SK-N-DZ (cell line): ENCODE results near the gene RANBP17.
"Not testable (repeated sequence)": the region's sequence is repeated elsewhere in the genome, so short reads cannot be mapped to it uniquely, and the experiment has no call there.

ENCODE experiments used
- DNase-seq: peaks from one replicate; pipeline ENCODE4 v3.0.0-alpha.2; 2015; ENCODE audit warnings: low spot score

The RANBP17 gene

GRCh38 chr5:170941788-170942187, 80.0 kb downstream of the RANBP17 start:
- DNase-seq = no peak

GRCh38 chr5:170945275-170945674, 83.5 kb downstream of the RANBP17 start:
- DNase-seq = no peak

GRCh38 chr5:170960567-170960966, 98.7 kb downstream of the RANBP17 start:
- peak; percentile 50 for DNase-seq

GRCh38 chr5:170963521-170963920, 101.7 kb downstream of the RANBP17 start:
- DNase-seq = no peak

- DNase-seq = no peak
These were observed 112.6 kb downstream of the RANBP17 start for GRCh38 chr5:170974461-170974860.

- not testable (repeated sequence) for DNase-seq
These were observed 118.4 kb downstream of the RANBP17 start for GRCh38 chr5:170980261-170980660.

- DNase-seq = no peak
These were observed 123.7 kb downstream of the RANBP17 start for GRCh38 chr5:170985486-170985885.

- DNase-seq = peak; percentile 29
These were observed 124.8 kb downstream of the RANBP17 start for GRCh38 chr5:170986598-170986997.

GRCh38 chr5:170993476-170993875, 131.7 kb downstream of the RANBP17 start:
- DNase-seq = no peak

- DNase-seq = no peak
These were observed 148.3 kb downstream of the RANBP17 start for GRCh38 chr5:171010086-171010485.

GRCh38 chr5:171010816-171011215, 149.0 kb downstream of the RANBP17 start:
- no peak for DNase-seq

GRCh38 chr5:171023508-171023907, 161.7 kb downstream of the RANBP17 start:
- DNase-seq = no peak

GRCh38 chr5:171024084-171024483, 162.3 kb downstream of the RANBP17 start:
- DNase-seq = no peak

GRCh38 chr5:171029401-171029800, 167.6 kb downstream of the RANBP17 start:
- no peak for DNase-seq

- DNase-seq = no peak
These were observed 170.2 kb downstream of the RANBP17 start for GRCh38 chr5:171031977-171032376.

GRCh38 chr5:171032435-171032973, 170.7 kb downstream of the RANBP17 start:
- no peak for DNase-seq

- not testable (repeated sequence) for DNase-seq
These were observed 180.1 kb downstream of the RANBP17 start for GRCh38 chr5:171041893-171042292.

GRCh38 chr5:171050916-171051315, 189.1 kb downstream of the RANBP17 start:
- DNase-seq = no peak

- no peak for DNase-seq
These were observed 194.1 kb downstream of the RANBP17 start for GRCh38 chr5:171055875-171056454.

- DNase-seq = no peak
These were observed 205.8 kb downstream of the RANBP17 start for GRCh38 chr5:171067540-171068130.

- DNase-seq = no peak
These were observed 212.9 kb downstream of the RANBP17 start for GRCh38 chr5:171074747-171075146.

GRCh38 chr5:171080186-171080938, 218.5 kb downstream of the RANBP17 start:
- DNase-seq = no peak

- DNase-seq = no peak
These were observed 219.5 kb downstream of the RANBP17 start for GRCh38 chr5:171081319-171081718.
